PC-9 (cell line): ENCODE results near the gene SLC7A8. TPM values are rescaled to one million over a fixed set of nuclear protein-coding genes. Genes with fewer than 3 reads are reported as not detected.
A peak's percentile ranks its signal among the peaks of the same experiment; 100 is the strongest.

Source experiments
- BruUV-seq: library from RNA; stranded (reverse); fragments of 400-500 nt; replicated peaks from 2 replicates; lab custom pipeline; 2021; lab: Mats Ljungman, UMichigan
- CTCF ChIA-PET: fragments of 300-600 bp; sonication (Branson Sonifier 250); formaldehyde crosslinking; loops from one replicate; lab custom pipeline; 2022; ENCODE audit warnings: antibody characterized with exemption; lab: Charles Lee
- POLR2A ChIA-PET: fragments of 300-600 bp; sonication (Branson Sonifier 250); formaldehyde crosslinking; loops from one replicate; lab custom pipeline; 2022; ENCODE audit warnings: antibody characterized with exemption; ENCODE audit not compliant: unreplicated experiment; lab: Charles Lee
- DNase-seq, 2 experiments: peaks; one replicate each; pipeline versions ENCODE4 v3.0.0 to v3.0.0-alpha.2; 2015 to 2022; ENCODE audit warnings: mixed read lengths in 1 of 2
- H2AFZ ChIP-seq: fragments of 200-600 bp; sonication (generic); 2 replicates; pipeline ENCODE4 v1.8.1; 2017; ENCODE audit warnings: antibody characterized with exemption
- H3F3A ChIP-seq: fragments of 200-600 bp; sonication (generic); 2 replicates; pipeline ENCODE4 v1.8.1; 2017; ENCODE audit warnings: antibody characterized with exemption, mild to moderate bottlenecking, low read depth; ENCODE audit not compliant: insufficient read depth
- H3K27ac ChIP-seq: fragments of 200-600 bp; sonication (generic); 2 replicates; pipeline ENCODE4 v1.6.1; 2016; ENCODE audit warnings: mixed run types
- H3K27me3 ChIP-seq: fragments of 200-600 bp; sonication (generic); 2 replicates; pipeline ENCODE4 v1.6.1; 2016; ENCODE audit warnings: low read depth, mixed run types; ENCODE audit not compliant: insufficient read depth
- H3K36me3 ChIP-seq: fragments of 200-600 bp; sonication (generic); 2 replicates; pipeline ENCODE4 v1.6.1; 2016; ENCODE audit warnings: low read depth, mixed run types
- H3K4me1 ChIP-seq: fragments of 200-600 bp; sonication (generic); replicated peaks from 2 replicates; pipeline ENCODE4 v1.6.1; 2016; ENCODE audit warnings: mixed run types; ENCODE audit not compliant: insufficient read depth
- H3K4me2 ChIP-seq: fragments of 200-600 bp; sonication (generic); 2 replicates; pipeline ENCODE4 v1.6.1; 2017; ENCODE audit warnings: mixed run types
- H3K4me3 ChIP-seq: fragments of 200-600 bp; sonication (generic); 2 replicates; pipeline ENCODE4 v1.6.1; 2016; ENCODE audit warnings: mixed run types
- H3K79me2 ChIP-seq: fragments of 200-600 bp; sonication (generic); 2 replicates; pipeline ENCODE4 v1.6.1; 2017; ENCODE audit warnings: low read depth, mixed run types
- H3K9me2 ChIP-seq: fragments of 200-600 bp; sonication (generic); 2 replicates; pipeline ENCODE4 v1.8.1; 2017; ENCODE audit warnings: mild to moderate bottlenecking; ENCODE audit not compliant: insufficient read depth
- H3K9me3 ChIP-seq: fragments of 200-600 bp; sonication (generic); 2 replicates; pipeline ENCODE4 v1.8.1; 2016; ENCODE audit warnings: low read depth; ENCODE audit not compliant: insufficient read depth
- H4K20me1 ChIP-seq: fragments of 200-600 bp; sonication (generic); 2 replicates; pipeline ENCODE4 v1.8.1; 2017; ENCODE audit not compliant: insufficient read depth
- EZH2 ChIP-seq: fragments of 200-600 bp; sonication (generic); IDR thresholded peaks from 2 replicates; pipeline ENCODE4 v1.8.0; 2017; ENCODE audit warnings: antibody characterized with exemption, low read depth
- intact Hi-C: fragments of 100-400 bp; cut with micrococcal nuclease; formaldehyde crosslinking; loops from one replicate; pipeline ENCODE4 v1.10.0; 2022; ENCODE audit not compliant: unreplicated experiment
- total RNA-seq: library from RNA; stranded (reverse); gene quantifications from 2 replicates; pipeline ENCODE4 v1.2.3, GENCODE V29; 2021
- TF ChIP-seq, protein P1 (sequence below): fragments of 200-600 bp; sonication (generic); conservative IDR thresholded peaks from 2 replicates; pipeline ENCODE4 v1.6.1; 2017; ENCODE audit warnings: mixed run types, antibody characterized with exemption, mild to moderate bottlenecking, moderate library complexity

SLC7A8 gene
- total RNA-seq, 1 experiment from 2014 or later = 3.6 TPM

DNA sequence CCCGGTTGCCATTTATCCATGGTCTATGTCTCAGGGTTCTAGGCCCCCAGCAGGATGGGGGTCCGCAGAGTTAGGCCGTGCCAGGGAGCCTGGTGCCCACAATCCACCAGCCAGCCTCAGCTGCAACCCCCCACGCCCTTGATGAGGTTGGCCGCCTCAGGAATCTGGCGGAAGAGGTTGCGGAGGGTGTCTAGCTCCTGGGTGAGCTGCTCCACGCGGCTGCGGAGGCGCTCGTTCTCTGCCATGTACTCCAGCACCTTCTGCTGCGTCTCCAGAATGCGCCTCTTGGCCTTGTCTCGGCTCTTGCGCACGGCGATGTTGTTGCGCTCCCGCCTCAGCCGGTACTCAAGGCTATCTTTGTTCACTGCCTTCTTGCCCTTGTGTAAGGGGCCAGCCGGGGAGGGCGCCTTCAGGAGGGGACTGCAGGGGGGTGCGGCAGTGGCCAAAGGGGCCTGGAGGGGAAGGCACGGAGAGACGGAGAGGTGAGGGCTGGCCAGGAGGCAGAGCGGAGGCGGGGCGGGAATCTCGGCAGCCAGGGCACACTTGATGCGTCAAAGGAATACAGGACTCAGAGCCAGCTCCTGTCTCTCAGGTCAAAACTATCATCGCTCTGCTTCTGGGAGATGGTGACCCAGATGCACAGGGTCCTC, 66.0 kb downstream of the SLC7A8 start:
- no peak for DNase-seq
- no peak overlapping the region for H3K27ac ChIP-seq
- no peaks in the 10 kb centered on the region for H3K79me2 ChIP-seq
- ChIA-PET POLR2A (no interaction called here), CTCF (no interaction called here)
- H3K4me3 ChIP-seq = no peak overlapping the region
- H3K4me1 ChIP-seq = peaks cover 39% of the 10 kb centered on the region
- no peaks in the 10 kb centered on the region for H3K27me3 ChIP-seq
- H2AFZ ChIP-seq = no peak overlapping the region
- no peaks in the 10 kb centered on the region for H3K9me3 ChIP-seq
- H4K20me1 ChIP-seq = no peaks in the 10 kb centered on the region
- no peak for TF ChIP-seq EZH2
- TF ChIP-seq, protein P1, sequence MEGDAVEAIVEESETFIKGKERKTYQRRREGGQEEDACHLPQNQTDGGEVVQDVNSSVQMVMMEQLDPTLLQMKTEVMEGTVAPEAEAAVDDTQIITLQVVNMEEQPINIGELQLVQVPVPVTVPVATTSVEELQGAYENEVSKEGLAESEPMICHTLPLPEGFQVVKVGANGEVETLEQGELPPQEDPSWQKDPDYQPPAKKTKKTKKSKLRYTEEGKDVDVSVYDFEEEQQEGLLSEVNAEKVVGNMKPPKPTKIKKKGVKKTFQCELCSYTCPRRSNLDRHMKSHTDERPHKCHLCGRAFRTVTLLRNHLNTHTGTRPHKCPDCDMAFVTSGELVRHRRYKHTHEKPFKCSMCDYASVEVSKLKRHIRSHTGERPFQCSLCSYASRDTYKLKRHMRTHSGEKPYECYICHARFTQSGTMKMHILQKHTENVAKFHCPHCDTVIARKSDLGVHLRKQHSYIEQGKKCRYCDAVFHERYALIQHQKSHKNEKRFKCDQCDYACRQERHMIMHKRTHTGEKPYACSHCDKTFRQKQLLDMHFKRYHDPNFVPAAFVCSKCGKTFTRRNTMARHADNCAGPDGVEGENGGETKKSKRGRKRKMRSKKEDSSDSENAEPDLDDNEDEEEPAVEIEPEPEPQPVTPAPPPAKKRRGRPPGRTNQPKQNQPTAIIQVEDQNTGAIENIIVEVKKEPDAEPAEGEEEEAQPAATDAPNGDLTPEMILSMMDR = no peak
- H3K9me2 ChIP-seq = no peaks in the 10 kb centered on the region
- no peaks in the 10 kb centered on the region for H3K36me3 ChIP-seq
- no peak overlapping the region for H3K4me2 ChIP-seq
- peaks cover 18% of the 10 kb centered on the region; the same call in 1 of the 2 replicates for H3F3A ChIP-seq
- no TSS peak for BruUV-seq
- intact Hi-C loops = no loop called here

DNA sequence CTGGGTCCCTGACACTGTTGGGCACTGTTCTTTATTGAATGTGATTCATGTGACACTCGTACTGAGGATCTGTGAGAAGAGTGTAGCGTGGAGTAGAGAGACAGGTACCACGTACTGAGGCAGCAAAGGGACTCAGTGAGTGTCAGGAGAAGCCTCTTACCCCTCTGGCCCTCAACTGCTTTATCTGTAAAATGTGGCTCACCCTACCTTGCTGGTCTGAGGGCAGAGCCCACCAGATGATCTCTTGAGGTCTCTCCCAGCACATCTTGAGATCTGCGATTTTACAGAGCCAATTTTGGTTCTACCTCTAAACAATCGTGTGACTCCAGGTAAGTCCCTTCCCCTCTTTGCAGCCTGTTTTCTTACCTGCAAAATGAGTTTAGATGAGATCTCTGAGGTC, 67.5 kb downstream of the SLC7A8 start:
- BruUV-seq = no TSS peak
- H3K27ac ChIP-seq = peak overlapping the region; percentile 90

DNA sequence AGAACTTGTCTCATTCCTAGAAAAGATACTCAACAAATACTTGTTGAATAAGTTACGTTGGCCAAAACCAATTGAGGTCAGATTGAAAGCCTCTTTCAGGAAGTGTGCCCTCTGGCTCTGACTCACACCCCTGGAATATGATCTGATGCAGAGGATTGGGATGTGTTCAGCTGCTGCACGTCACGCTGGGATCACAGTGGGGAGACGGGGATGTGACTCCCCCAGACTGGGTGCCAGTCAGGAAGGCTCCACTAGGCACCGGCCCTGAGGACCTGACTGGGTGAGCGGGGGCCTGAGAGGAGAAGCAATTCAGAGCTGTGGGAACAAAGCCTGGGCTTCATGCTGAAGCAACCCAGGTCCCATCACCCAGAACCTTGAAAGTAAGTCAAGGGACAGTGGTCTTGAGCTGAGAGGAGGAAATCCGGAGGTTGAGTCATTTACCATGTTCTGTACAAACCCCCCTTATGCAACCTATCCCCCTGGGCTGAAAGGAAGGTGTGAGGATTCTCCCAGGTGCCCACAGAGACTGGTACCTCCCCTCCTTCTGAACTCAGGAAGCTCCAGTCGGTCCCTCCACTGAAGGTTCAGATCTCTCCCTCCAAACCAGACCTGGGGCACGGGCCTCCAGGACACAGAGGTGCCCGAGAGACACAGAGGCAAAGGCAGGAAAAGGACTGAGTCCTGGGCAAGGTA, 68.3 kb downstream of the SLC7A8 start:
- H3K9me2 ChIP-seq = no peaks in the 10 kb centered on the region
- H3F3A ChIP-seq = peaks cover 18% of the 10 kb centered on the region; the same call in 1 of the 2 replicates
- TSS peak; percentile 88 for BruUV-seq
- H4K20me1 ChIP-seq = no peaks in the 10 kb centered on the region
- peak; percentile 62 to 92 for DNase-seq
- CTCF ChIA-PET = no interaction called here
- intact Hi-C loops = no loop called here
- H3K4me3 ChIP-seq = no peak overlapping the region
- no peaks in the 10 kb centered on the region for H3K79me2 ChIP-seq
- peak overlapping the region; percentile 90 for H3K27ac ChIP-seq
- no peaks in the 10 kb centered on the region for H3K36me3 ChIP-seq
- no peaks in the 10 kb centered on the region for H3K27me3 ChIP-seq
- no peak overlapping the region for H2AFZ ChIP-seq
- TF ChIP-seq, protein P1 = no peak
- no peak for TF ChIP-seq EZH2
- no peaks in the 10 kb centered on the region for H3K9me3 ChIP-seq
- peaks cover 41% of the 10 kb centered on the region for H3K4me1 ChIP-seq
- H3K4me2 ChIP-seq = peak overlapping the region; percentile 65
- POLR2A ChIA-PET = interaction anchor here (0.6 kb wide), 2 partner anchors 44 to 206 kb away, joined by 4 read pairs; no protein-coding TSS in a partner anchor

More for the DNA sequence above, 67.5 kb downstream of the SLC7A8 start:
- DNase-seq = no peak
- H3K4me3 ChIP-seq = no peak overlapping the region
- no peak for TF ChIP-seq EZH2
- TF ChIP-seq, protein P1 = no peak
- peaks cover 41% of the 10 kb centered on the region for H3K4me1 ChIP-seq
- ChIA-PET POLR2A (interaction anchor here (0.6 kb wide), 1 partner anchor 205 kb away, joined by 4 read pairs; no protein-coding TSS in a partner anchor), CTCF (no interaction called here)
- intact Hi-C loops = no loop called here
- no peaks in the 10 kb centered on the region for H4K20me1 ChIP-seq
- peaks cover 18% of the 10 kb centered on the region; the same call in 1 of the 2 replicates for H3F3A ChIP-seq
- H3K4me2 ChIP-seq = peak overlapping the region; percentile 65
- no peaks in the 10 kb centered on the region for H3K27me3 ChIP-seq
- no peak overlapping the region for H2AFZ ChIP-seq
- H3K9me3 ChIP-seq = no peaks in the 10 kb centered on the region
- H3K36me3 ChIP-seq = no peaks in the 10 kb centered on the region
- no peaks in the 10 kb centered on the region for H3K79me2 ChIP-seq
- no peaks in the 10 kb centered on the region for H3K9me2 ChIP-seq
